ENCODE results near the gene TRIM29. TPM values are rescaled to one million over a fixed set of nuclear protein-coding genes. Genes with fewer than 3 reads are reported as not detected.

Gene TRIM29
- total RNA-seq, 1 donor from 2014 or later, result 729 TPM

GRCh38 chr11:120178561-120179056, 40.7 kb upstream of the TRIM29 start:
- TF ChIP-seq POLR2AphosphoS5 (IDR thresholded peaks at IDR 0.05; ENCODE audit: insufficient read depth in 1 of 2, low read depth in 1 of 2), result no peak
- TF ChIP-seq POLR2A (IDR thresholded peaks at IDR 0.05), result no peak
- TF ChIP-seq CTCF (IDR thresholded peaks at IDR 0.05), result no peak
- H3K36me3 ChIP-seq, result no peaks in the 10 kb centered on the region
- H3K27ac ChIP-seq, result peak overlapping the region; percentile 84
- peaks cover 53% of the 10 kb centered on the region for H3K4me1 ChIP-seq
- H3K9me3 ChIP-seq, result no peaks in the 10 kb centered on the region
- intact Hi-C loops (cut with DNase I), result no loop called here
- H3K4me3 ChIP-seq, result no peak overlapping the region
- H3K27me3 ChIP-seq, result no peaks in the 10 kb centered on the region
- DNase-seq (ENCODE audit: extremely low spot score in 2 of 2), result no peak

- peaks cover 37% of the 10 kb centered on the region for H3K4me1 ChIP-seq
- H3K36me3 ChIP-seq, result no peaks in the 10 kb centered on the region
- no peak for TF ChIP-seq CTCF (IDR thresholded peaks at IDR 0.05)
- TF ChIP-seq POLR2A (IDR thresholded peaks at IDR 0.05), result no peak
- TF ChIP-seq POLR2AphosphoS5 (IDR thresholded peaks at IDR 0.05; ENCODE audit: insufficient read depth in 1 of 2, low read depth in 1 of 2), result no peak
- H3K9me3 ChIP-seq, result no peaks in the 10 kb centered on the region
- no peaks in the 10 kb centered on the region for H3K27me3 ChIP-seq
- intact Hi-C loops (cut with DNase I), result loop anchor here (5.0 kb wide), 1 partner anchor 127 kb away; no protein-coding TSS in a partner anchor
- H3K27ac ChIP-seq, result no peak overlapping the region
- no peak overlapping the region for H3K4me3 ChIP-seq
- no peak for DNase-seq (ENCODE audit: extremely low spot score in 2 of 2)
Measured at GRCh38 chr11:120174866-120175265, 37.0 kb upstream of the TRIM29 start.

GRCh38 chr11:120173807-120174206, 35.9 kb upstream of the TRIM29 start:
- Histone ChIP-seq H3K27ac (no peak overlapping the region), H3K27me3 (no peaks in the 10 kb centered on the region), H3K4me3 (no peak overlapping the region), H3K9me3 (no peaks in the 10 kb centered on the region), H3K36me3 (no peaks in the 10 kb centered on the region), H3K4me1 (peaks cover 36% of the 10 kb centered on the region)
- no peak for TF ChIP-seq POLR2AphosphoS5 (IDR thresholded peaks at IDR 0.05; ENCODE audit: insufficient read depth in 1 of 2, low read depth in 1 of 2)
- no peak for TF ChIP-seq CTCF (IDR thresholded peaks at IDR 0.05)
- TF ChIP-seq POLR2A (IDR thresholded peaks at IDR 0.05), result no peak
- intact Hi-C loops (cut with DNase I), result loop anchor here (5.0 kb wide), 1 partner anchor 128 kb away; no protein-coding TSS in a partner anchor
- peak in 1 of 2 donors; percentile 82 for DNase-seq (ENCODE audit: extremely low spot score in 2 of 2)

- peak overlapping the region; percentile 34 for H3K27ac ChIP-seq
- peaks cover 36% of the 10 kb centered on the region for H3K4me1 ChIP-seq
- peak in 1 of 2 donors; percentile 70 for DNase-seq (ENCODE audit: extremely low spot score in 2 of 2)
- intact Hi-C loops (cut with DNase I), result loop anchor here (5.0 kb wide), 1 partner anchor 129 kb away; no protein-coding TSS in a partner anchor
- H3K36me3 ChIP-seq, result no peaks in the 10 kb centered on the region
- no peaks in the 10 kb centered on the region for H3K27me3 ChIP-seq
- TF ChIP-seq POLR2AphosphoS5 (IDR thresholded peaks at IDR 0.05; ENCODE audit: insufficient read depth in 1 of 2, low read depth in 1 of 2), result no peak
- no peak for TF ChIP-seq POLR2A (IDR thresholded peaks at IDR 0.05)
- no peak for TF ChIP-seq CTCF (IDR thresholded peaks at IDR 0.05)
- no peaks in the 10 kb centered on the region for H3K9me3 ChIP-seq
- no peak overlapping the region for H3K4me3 ChIP-seq
Measured at GRCh38 chr11:120173019-120173705, 35.2 kb upstream of the TRIM29 start.
